ENCODE measurements around the gene MBD3L2B.

The MBD3L2B gene

DNA sequence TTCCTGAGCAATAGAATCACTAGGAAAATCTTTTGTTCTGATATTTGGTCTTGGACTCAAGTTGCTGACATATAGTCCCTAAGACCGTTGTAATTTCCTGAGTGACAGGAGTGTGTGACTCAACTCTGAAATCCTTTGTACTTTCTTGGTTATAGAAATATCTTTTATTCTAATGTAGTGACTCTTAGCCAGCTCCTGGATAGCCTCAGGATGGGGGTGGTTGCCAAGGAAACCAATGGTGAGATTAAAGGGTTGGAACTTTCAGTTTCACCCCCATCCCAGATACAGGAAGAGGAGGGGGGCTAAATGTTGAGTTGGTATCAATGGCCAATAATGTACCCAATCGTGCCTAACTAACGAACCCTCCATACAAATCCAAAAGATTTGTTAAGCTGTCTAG, 41.8 kb downstream of the MBD3L2B start:
- DNase-seq (ENCODE audit: low spot score), result no peak
- Histone ChIP-seq H3K4me3 (no peak overlapping the region), H3K27ac (no peak overlapping the region)
- no peak for TF ChIP-seq CTCF (IDR thresholded peaks at IDR 0.05)

- H3K27ac ChIP-seq, result no peak overlapping the region
- TF ChIP-seq CTCF (IDR thresholded peaks at IDR 0.05), result no peak
- DNase-seq (ENCODE audit: low spot score), result no peak
- no peak overlapping the region for H3K4me3 ChIP-seq
These were observed 45.0 kb downstream of the MBD3L2B start for GRCh38 chr19:6976197-6976596.

- Histone ChIP-seq H3K4me3 (no peak overlapping the region), H3K27ac (no peak overlapping the region)
- no peak for DNase-seq (ENCODE audit: low spot score)
- TF ChIP-seq CTCF (IDR thresholded peaks at IDR 0.05), result no peak
These were observed 49.9 kb downstream of the MBD3L2B start for GRCh38 chr19:6971366-6971765.

- no peak overlapping the region for H3K27ac ChIP-seq
- H3K4me3 ChIP-seq, result no peak overlapping the region
- TF ChIP-seq CTCF (IDR thresholded peaks at IDR 0.05), result no peak
- no peak for DNase-seq (ENCODE audit: low spot score)
These were observed 50.8 kb downstream of the MBD3L2B start for GRCh38 chr19:6970443-6970842.

DNA sequence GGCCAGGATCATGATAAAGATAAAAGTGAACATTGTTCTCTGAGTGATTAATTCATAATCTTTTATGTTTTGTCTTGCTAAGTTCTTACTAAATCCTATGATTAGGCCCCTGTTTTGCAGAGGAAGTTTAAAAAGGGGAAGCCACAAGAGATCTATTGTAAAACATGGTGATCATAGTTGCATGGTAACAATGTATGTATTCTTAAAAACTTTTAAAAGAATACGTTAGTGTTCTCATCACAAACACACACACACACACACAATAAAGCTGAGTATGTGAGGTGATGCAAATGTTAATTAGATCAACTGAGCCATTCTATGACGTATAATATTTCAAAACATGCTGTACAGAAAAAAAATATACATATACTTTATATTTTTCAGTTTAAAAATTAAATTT, 51.2 kb downstream of the MBD3L2B start:
- Histone ChIP-seq H3K4me3 (no peak overlapping the region), H3K27ac (no peak overlapping the region)
- no peak for TF ChIP-seq CTCF (IDR thresholded peaks at IDR 0.05)
- no peak for DNase-seq (ENCODE audit: low spot score)

DNA sequence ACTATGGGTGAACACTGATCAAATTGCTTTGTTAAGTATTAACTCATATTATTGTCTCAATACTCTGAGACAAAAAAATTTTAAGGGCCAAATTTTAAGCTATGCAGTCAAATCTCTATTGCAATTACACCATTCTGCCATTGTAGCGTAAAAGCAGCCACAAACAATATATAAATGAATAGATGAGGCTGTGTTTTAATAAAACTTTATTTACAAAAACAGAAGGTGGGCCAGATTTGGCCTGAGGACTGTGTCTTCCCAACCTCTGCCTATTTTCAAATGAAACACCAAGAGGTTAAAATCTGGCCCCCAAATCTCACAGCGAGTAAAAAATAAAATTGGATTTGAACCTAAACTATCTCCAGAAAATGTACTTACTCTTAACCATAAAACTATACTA, 51.7 kb downstream of the MBD3L2B start:
- Histone ChIP-seq H3K27ac (no peak overlapping the region), H3K4me3 (no peak overlapping the region)
- no peak for TF ChIP-seq CTCF (IDR thresholded peaks at IDR 0.05)
- no peak for DNase-seq (ENCODE audit: low spot score)

All from coronary artery (tissue), 2 donors.